Calu3 (cell line): Measurements from ENCODE around the gene TRO. TPM values are rescaled to one million over a fixed set of nuclear protein-coding genes. Genes with fewer than 3 reads are reported as not detected.

Experiments used
- BruUV-seq: library from RNA; stranded (reverse); fragments of 400-500 nt; replicated peaks from 2 replicates; lab custom pipeline; 2021; lab: Mats Ljungman, UMichigan
- CTCF ChIA-PET: fragments of 300-600 bp; sonication (Branson Sonifier 250); formaldehyde crosslinking; loops from one replicate; lab custom pipeline; 2022; ENCODE audit warnings: antibody characterized with exemption; lab: Charles Lee
- DNase-seq: peaks from one replicate; pipeline ENCODE4 v3.0.0; 2022
- H3K27ac Mint-ChIP-seq: one replicate; pipeline ENCODE4 v1.8.0; 2022; ENCODE audit warnings: mixed read lengths; ENCODE audit not compliant: unreplicated experiment
- H3K27me3 Mint-ChIP-seq: one replicate; pipeline ENCODE4 v1.8.0; 2022; ENCODE audit warnings: mixed read lengths; ENCODE audit not compliant: unreplicated experiment
- H3K36me3 Mint-ChIP-seq: one replicate; pipeline ENCODE4 v1.8.0; 2022; ENCODE audit warnings: mild to moderate bottlenecking, moderate library complexity, mixed read lengths; ENCODE audit not compliant: insufficient read depth, unreplicated experiment
- H3K4me1 Mint-ChIP-seq: one replicate; pipeline ENCODE4 v1.8.0; 2022; ENCODE audit warnings: mild to moderate bottlenecking, low read depth, mixed read lengths; ENCODE audit not compliant: unreplicated experiment
- H3K4me3 Mint-ChIP-seq: one replicate; pipeline ENCODE4 v1.8.0; 2022; ENCODE audit warnings: mild to moderate bottlenecking, low read depth, moderate library complexity, mixed read lengths; ENCODE audit not compliant: unreplicated experiment
- H3K9me3 Mint-ChIP-seq: one replicate; pipeline ENCODE4 v1.8.0; 2022; ENCODE audit warnings: low read depth, mixed read lengths; ENCODE audit not compliant: unreplicated experiment
- CTCF ChIP-seq: fragments of 200-600 bp; IDR thresholded peaks from one replicate; pipeline ENCODE4 v1.8.0; 2022; ENCODE audit warnings: antibody characterized with exemption; ENCODE audit not compliant: unreplicated experiment
- intact Hi-C: fragments of 100-400 bp; cut with micrococcal nuclease; formaldehyde crosslinking; loops from one replicate; pipeline ENCODE4 v1.10.0; 2022; ENCODE audit not compliant: unreplicated experiment
- total RNA-seq: library from RNA; stranded (reverse); gene quantifications from 2 replicates; pipeline ENCODE4 v1.2.3, GENCODE V29; 2022

TRO gene
- total RNA-seq, 1 experiment from 2014 or later = not detected

- intact Hi-C loops = loop anchor here (10.0 kb wide), 1 partner anchor 111 kb away; the partner anchor contains the start of gene APEX2
- no peak for DNase-seq
- H3K4me1 Mint-ChIP-seq = no peaks in the 10 kb centered on the region
- no peaks in the 10 kb centered on the region for H3K36me3 Mint-ChIP-seq
- CTCF ChIA-PET = no interaction called here
- TF ChIP-seq CTCF = no peak
- BruUV-seq = no TSS peak
- peaks cover 11% of the 10 kb centered on the region for H3K27me3 Mint-ChIP-seq
- H3K9me3 Mint-ChIP-seq = no peaks in the 10 kb centered on the region
- H3K4me3 Mint-ChIP-seq = no peak overlapping the region
- no peak overlapping the region for H3K27ac Mint-ChIP-seq
These were observed 26.5 kb upstream of the TRO start for GRCh38 chrX:54894159-54894558.

GRCh38 chrX:54909941-54910340 lies 10.7 kb upstream of the TRO start:
- Mint-ChIP-seq H3K4me3 (no peak overlapping the region), H3K4me1 (no peaks in the 10 kb centered on the region), H3K36me3 (no peaks in the 10 kb centered on the region), H3K27me3 (no peaks in the 10 kb centered on the region), H3K27ac (no peak overlapping the region), H3K9me3 (peaks cover 5% of the 10 kb centered on the region)
- no peak for DNase-seq
- intact Hi-C loops = no loop called here
- no peak for TF ChIP-seq CTCF
- no TSS peak for BruUV-seq
- CTCF ChIA-PET = no interaction called here

- Mint-ChIP-seq H3K9me3 (peaks cover 2% of the 10 kb centered on the region), H3K4me1 (peaks cover 10% of the 10 kb centered on the region), H3K27ac (no peak overlapping the region), H3K4me3 (no peak overlapping the region), H3K36me3 (peaks cover 4% of the 10 kb centered on the region), H3K27me3 (peaks cover 32% of the 10 kb centered on the region)
- no peak for DNase-seq
- BruUV-seq = no TSS peak
- CTCF ChIA-PET = no interaction called here
- TF ChIP-seq CTCF = no peak
- intact Hi-C loops = no loop called here
These were observed 900 bp downstream of the TRO start for GRCh38 chrX:54921427-54922021.

- Mint-ChIP-seq H3K4me1 (peaks cover 10% of the 10 kb centered on the region), H3K27ac (no peak overlapping the region), H3K9me3 (peaks cover 2% of the 10 kb centered on the region), H3K27me3 (peaks cover 32% of the 10 kb centered on the region), H3K4me3 (no peak overlapping the region), H3K36me3 (peaks cover 4% of the 10 kb centered on the region)
- no peak for DNase-seq
- intact Hi-C loops = no loop called here
- TF ChIP-seq CTCF = no peak
- CTCF ChIA-PET = no interaction called here
- BruUV-seq = no TSS peak
These were observed 1.9 kb downstream of the TRO start for GRCh38 chrX:54922547-54922946.
